HEK293 (cell line): ENCODE results near the gene ITSN1.

Experiments used
- ATF2 ChIP-seq: fragments of 450-650 bp; formaldehyde crosslinking; IDR thresholded peaks from 2 replicates; pipeline ENCODE4 v1.5.1; 2016; ENCODE audit warnings: missing biosample characterization, missing genetic modification characterization, low read depth
- HOXA7 ChIP-seq: sonication (generic); formaldehyde crosslinking; IDR thresholded peaks from 2 replicates; pipeline ENCODE4 v1.8.1; 2022; ENCODE audit warnings: missing genetic modification reagents, borderline replicate concordance
- KLF17 ChIP-seq: fragments of 450-650 bp; formaldehyde crosslinking; IDR thresholded peaks from 2 replicates; pipeline ENCODE4 v1.5.1; 2016; ENCODE audit warnings: missing biosample characterization, missing genetic modification characterization
- PRDM2 ChIP-seq: fragments of 450-650 bp; formaldehyde crosslinking; IDR thresholded peaks from 2 replicates; pipeline ENCODE4 v1.5.1; 2016; ENCODE audit warnings: missing biosample characterization, missing genetic modification characterization, borderline replicate concordance
- TSHZ1 ChIP-seq: fragments of 450-650 bp; formaldehyde crosslinking; IDR thresholded peaks from 2 replicates; pipeline ENCODE4 v1.5.1; 2016; ENCODE audit warnings: missing biosample characterization, missing genetic modification characterization, borderline replicate concordance
- ZBTB20 ChIP-seq: fragments of 450-650 bp; formaldehyde crosslinking; IDR thresholded peaks from 2 replicates; pipeline ENCODE4 v1.5.1; 2016; ENCODE audit warnings: missing biosample characterization, missing genetic modification characterization
- ZBTB21 ChIP-seq: fragments of 450-650 bp; formaldehyde crosslinking; IDR thresholded peaks from 2 replicates; pipeline ENCODE4 v1.5.1; 2017; ENCODE audit warnings: missing biosample characterization, missing genetic modification characterization
- ZBTB44 ChIP-seq: fragments of 450-650 bp; IDR thresholded peaks from 2 replicates; pipeline ENCODE4 v1.5.1; 2018; ENCODE audit warnings: missing biosample characterization, mild to moderate bottlenecking, missing genetic modification characterization
- ZNF146 ChIP-seq: fragments of 450-650 bp; formaldehyde crosslinking; IDR thresholded peaks from 2 replicates; pipeline ENCODE4 v1.5.1; 2016; ENCODE audit warnings: missing biosample characterization, missing genetic modification characterization
- ZNF148 ChIP-seq: fragments of 450-650 bp; formaldehyde crosslinking; IDR thresholded peaks from 2 replicates; pipeline ENCODE4 v1.5.0; 2017; ENCODE audit warnings: missing biosample characterization, missing genetic modification characterization, borderline replicate concordance
- ZNF19 ChIP-seq: fragments of 450-650 bp; formaldehyde crosslinking; IDR thresholded peaks from 2 replicates; pipeline ENCODE4; 2016; ENCODE audit warnings: missing biosample characterization, missing genetic modification characterization, low read depth
- ZNF239 ChIP-seq: fragments of 450-650 bp; formaldehyde crosslinking; IDR thresholded peaks from 2 replicates; pipeline ENCODE4 v1.5.1; 2016; ENCODE audit warnings: missing biosample characterization, missing genetic modification characterization
- ZNF274 ChIP-seq, 2 experiments: fragments of 200-500 bp in 1 of 2; fragments of 450-650 bp in 1 of 2; sonication (Bioruptor generic) in 1 of 2; formaldehyde crosslinking in 1 of 2; IDR thresholded peaks; 2 replicates each; pipeline versions ENCODE4 v1.5.1 to v1.6.1; 2014 to 2016; ENCODE audit warnings: borderline replicate concordance in 1 of 2, inconsistent platforms in 1 of 2, low read length in 1 of 2, missing biosample characterization in 1 of 2, missing genetic modification characterization in 1 of 2
- ZNF37A ChIP-seq: fragments of 450-650 bp; IDR thresholded peaks from 2 replicates; pipeline ENCODE4 v1.5.1; 2018; ENCODE audit warnings: missing biosample characterization, missing genetic modification characterization
- ZNF514 ChIP-seq: fragments of 450-650 bp; formaldehyde crosslinking; IDR thresholded peaks from 2 replicates; pipeline ENCODE4 v1.5.1; 2016; ENCODE audit warnings: missing biosample characterization, missing genetic modification characterization
- ZNF560 ChIP-seq: fragments of 450-650 bp; formaldehyde crosslinking; IDR thresholded peaks from 2 replicates; pipeline ENCODE4 v1.5.1; 2017; ENCODE audit warnings: missing biosample characterization, missing genetic modification characterization, borderline replicate concordance
- ZNF585B ChIP-seq: fragments of 450-650 bp; formaldehyde crosslinking; IDR thresholded peaks from 2 replicates; pipeline ENCODE4 v1.5.1; 2016; ENCODE audit warnings: missing biosample characterization, missing genetic modification characterization
- ZNF658 ChIP-seq: fragments of 450-650 bp; formaldehyde crosslinking; IDR thresholded peaks from 2 replicates; pipeline ENCODE4; 2016; ENCODE audit warnings: missing biosample characterization, missing genetic modification characterization
- ZNF677 ChIP-seq: fragments of 450-650 bp; IDR thresholded peaks from 2 replicates; pipeline ENCODE4 v1.5.0; 2018; ENCODE audit warnings: missing biosample characterization, mild to moderate bottlenecking, missing genetic modification characterization, moderate library complexity
- ZNF76 ChIP-seq: fragments of 450-650 bp; formaldehyde crosslinking; IDR thresholded peaks from 2 replicates; pipeline ENCODE4; 2016; ENCODE audit warnings: low read depth, missing biosample characterization, missing genetic modification characterization, borderline replicate concordance
- ZSCAN30 ChIP-seq: fragments of 450-650 bp; IDR thresholded peaks from 2 replicates; pipeline ENCODE4 v1.5.1; 2018; ENCODE audit warnings: missing biosample characterization, mild to moderate bottlenecking, missing genetic modification characterization, moderate library complexity

ITSN1 gene

GRCh38 chr21:33915368-33916199 is 273.3 kb downstream of the ITSN1 start, which contains the start of gene ATP5PO (continued):
- no peak for TF ChIP-seq ZNF146 (tag by site-specific recombination)
- TF ChIP-seq ZNF37A (tag by site-specific recombination): no peak
- TF ChIP-seq ZBTB44: peak; percentile 57; the same call in 1 of the 2 replicates
- TF ChIP-seq ZBTB21 (tag by site-specific recombination): no peak; the same call in 1 of the 2 replicates
- 0 out of 2 replicates have a peak, but pooled peaks have one; percentile 34 for TF ChIP-seq KLF17 (tag by site-specific recombination)
- TF ChIP-seq HOXA7 (CRISPR knock-in tag): no peak
- peak; percentile 63; the same call in 1 of the 2 replicates for TF ChIP-seq ATF2
- TF ChIP-seq ZNF585B (tag by site-specific recombination): no peak
- no peak for TF ChIP-seq ZNF560 (tag by site-specific recombination)
- no peak for TF ChIP-seq TSHZ1 (tag by site-specific recombination)
- TF ChIP-seq ZNF677 (tag by site-specific recombination): no peak
- no peak for TF ChIP-seq ZNF658 (tag by site-specific recombination)
- no peak for TF ChIP-seq PRDM2 (tag by site-specific recombination)
- TF ChIP-seq ZNF19: no peak
- TF ChIP-seq ZNF239 (tag by site-specific recombination): no peak
- TF ChIP-seq ZSCAN30 (tag by site-specific recombination): no peak
- no peak for TF ChIP-seq ZNF148 (tag by site-specific recombination)
- peak; percentile 99 for TF ChIP-seq ZNF76
- no peak for TF ChIP-seq ZNF514
- TF ChIP-seq ZNF274 (IDR thresholded peaks at IDR 0.05; ENCODE audit: low read length): no peak
- TF ChIP-seq ZNF274 (tag by site-specific recombination; IDR thresholded peaks at IDR 0.05; ENCODE audit: borderline replicate concordance): no peak
- peak; percentile 89 for TF ChIP-seq ZBTB20 (tag by site-specific recombination)
